ENCODE data around the gene ZBTB16.

Gene ZBTB16

GRCh38 chr11:114183044-114183511 lies 123.6 kb downstream of the ZBTB16 start:
- DNase-seq (ENCODE audit: low read depth in 2 of 2) = peak; percentile 36 to 51

GRCh38 chr11:114185436-114185835 lies 125.9 kb downstream of the ZBTB16 start:
- no peak for DNase-seq (ENCODE audit: low read depth in 2 of 2)

- DNase-seq (ENCODE audit: low read depth in 2 of 2) = no peak
Observed at GRCh38 chr11:114187173-114187572, 127.7 kb downstream of the ZBTB16 start.

- DNase-seq (ENCODE audit: low read depth in 2 of 2) = no peak
Observed at GRCh38 chr11:114188851-114189570, 129.5 kb downstream of the ZBTB16 start.

- DNase-seq (ENCODE audit: low read depth in 2 of 2) = no peak
Observed at GRCh38 chr11:114190630-114191029, 131.1 kb downstream of the ZBTB16 start.

GRCh38 chr11:114191893-114192292 lies 132.4 kb downstream of the ZBTB16 start:
- no peak for DNase-seq (ENCODE audit: low read depth in 2 of 2)

- DNase-seq (ENCODE audit: low read depth in 2 of 2) = no peak
Observed at GRCh38 chr11:114192841-114193389, 133.4 kb downstream of the ZBTB16 start.

GRCh38 chr11:114193730-114194679 lies 134.5 kb downstream of the ZBTB16 start:
- no peak for DNase-seq (ENCODE audit: low read depth in 2 of 2)

- no peak for DNase-seq (ENCODE audit: low read depth in 2 of 2)
Observed at GRCh38 chr11:114194702-114195101, 135.2 kb downstream of the ZBTB16 start.

GRCh38 chr11:114195151-114195550 lies 135.6 kb downstream of the ZBTB16 start:
- no peak for DNase-seq (ENCODE audit: low read depth in 2 of 2)

- no peak for DNase-seq (ENCODE audit: low read depth in 2 of 2)
Observed at GRCh38 chr11:114195981-114196731, 136.6 kb downstream of the ZBTB16 start.

- DNase-seq (ENCODE audit: low read depth in 2 of 2) = no peak
Observed at GRCh38 chr11:114196997-114197703, 137.6 kb downstream of the ZBTB16 start.

GRCh38 chr11:114197799-114198500 lies 138.4 kb downstream of the ZBTB16 start:
- no peak for DNase-seq (ENCODE audit: low read depth in 2 of 2)

GRCh38 chr11:114199051-114199450 lies 139.5 kb downstream of the ZBTB16 start:
- DNase-seq (ENCODE audit: low read depth in 2 of 2) = no peak

GRCh38 chr11:114200351-114201133 lies 141.0 kb downstream of the ZBTB16 start:
- no peak for DNase-seq (ENCODE audit: low read depth in 2 of 2)

GRCh38 chr11:114201219-114201618 lies 141.7 kb downstream of the ZBTB16 start:
- DNase-seq (ENCODE audit: low read depth in 2 of 2) = no peak

GRCh38 chr11:114202011-114202609 lies 142.6 kb downstream of the ZBTB16 start:
- DNase-seq (ENCODE audit: low read depth in 2 of 2) = no peak

GRCh38 chr11:114207096-114207495 lies 147.6 kb downstream of the ZBTB16 start:
- DNase-seq (ENCODE audit: low read depth in 2 of 2) = no peak

- no peak for DNase-seq (ENCODE audit: low read depth in 2 of 2)
Observed at GRCh38 chr11:114208377-114208776, 148.9 kb downstream of the ZBTB16 start.
